Astrocyte (in vitro differentiated cells and primary cell): ENCODE results near the gene TOB1. TPM values are rescaled to one million over a fixed set of nuclear protein-coding genes. Genes with fewer than 3 reads are reported as not detected.

Experiments used
- DNase-seq: peaks from one replicate; pipeline ENCODE4 v3.0.0-alpha.2; 2010; ENCODE audit warnings: low read depth
- FAIRE-seq: peaks from 2 replicates; lab custom pipeline; 2011; peaks lifted over from hg19 to GRCh38; lab: Jason Lieb, UNC
- H2AFZ ChIP-seq: 2 replicates; pipeline ENCODE4 v1.6.0; 2012; ENCODE audit warnings: low read depth, low read length, inconsistent platforms
- H3K27ac ChIP-seq: 2 replicates; pipeline ENCODE4 v1.5.1; 2011; ENCODE audit warnings: low read depth, low read length, inconsistent platforms
- H3K27me3 ChIP-seq: 2 replicates; pipeline ENCODE4 v1.6.0; 2011; ENCODE audit warnings: low read length, inconsistent platforms; ENCODE audit not compliant: insufficient read depth
- H3K36me3 ChIP-seq: 2 replicates; pipeline ENCODE4 v1.5.1; 2011; ENCODE audit warnings: low read length, inconsistent platforms; ENCODE audit not compliant: insufficient read depth
- H3K4me1 ChIP-seq: 2 replicates; pipeline ENCODE4 v1.5.1; 2011; ENCODE audit warnings: low read length, inconsistent platforms; ENCODE audit not compliant: insufficient read depth
- H3K4me2 ChIP-seq: 2 replicates; pipeline ENCODE4 v1.6.0; 2012; ENCODE audit warnings: low read length, inconsistent platforms
- H3K4me3 ChIP-seq: 2 replicates; pipeline ENCODE4 v1.5.1; 2011; ENCODE audit warnings: low read depth, mild to moderate bottlenecking, low read length, inconsistent platforms; ENCODE audit not compliant: insufficient read depth
- H3K79me2 ChIP-seq: 2 replicates; pipeline ENCODE4 v1.6.0; 2012; ENCODE audit warnings: mild to moderate bottlenecking, low read length, inconsistent platforms; ENCODE audit not compliant: insufficient read depth
- H3K9ac ChIP-seq: 2 replicates; pipeline ENCODE4 v1.6.0; 2012; ENCODE audit warnings: mild to moderate bottlenecking, low read length, inconsistent platforms
- H3K9me3 ChIP-seq: 2 replicates; pipeline ENCODE4 v1.5.1; 2012; ENCODE audit warnings: low read depth, mild to moderate bottlenecking, low read length, inconsistent platforms; ENCODE audit not compliant: insufficient read depth
- H4K20me1 ChIP-seq: 2 replicates; pipeline ENCODE4 v1.6.0; 2012; ENCODE audit warnings: low read length, inconsistent platforms; ENCODE audit not compliant: insufficient read depth
- H3K27ac Mint-ChIP-seq: one replicate; pipeline ENCODE4 v1.8.0; 2021; ENCODE audit warnings: mild to moderate bottlenecking, mixed read lengths; ENCODE audit not compliant: unreplicated experiment
- H3K27me3 Mint-ChIP-seq: one replicate; pipeline ENCODE4 v1.8.0; 2021; ENCODE audit warnings: low read depth, mixed read lengths; ENCODE audit not compliant: unreplicated experiment
- H3K36me3 Mint-ChIP-seq: one replicate; pipeline ENCODE4 v1.8.0; 2021; ENCODE audit warnings: low read depth, mixed read lengths; ENCODE audit not compliant: unreplicated experiment
- H3K4me1 Mint-ChIP-seq: one replicate; pipeline ENCODE4 v1.8.0; 2021; ENCODE audit warnings: low read depth, mixed read lengths; ENCODE audit not compliant: unreplicated experiment
- H3K4me3 Mint-ChIP-seq: one replicate; pipeline ENCODE4 v1.8.0; 2021; ENCODE audit warnings: mild to moderate bottlenecking, moderate library complexity, mixed read lengths; ENCODE audit not compliant: unreplicated experiment
- H3K9me3 Mint-ChIP-seq: one replicate; pipeline ENCODE4 v1.8.0; 2021; ENCODE audit warnings: mild to moderate bottlenecking, mixed read lengths; ENCODE audit not compliant: unreplicated experiment
- CTCF ChIP-seq: IDR thresholded peaks from 2 replicates; pipeline ENCODE4 v1.5.1; 2011; ENCODE audit warnings: low read depth, mild to moderate bottlenecking, inconsistent platforms, low read length, moderate library complexity; ENCODE audit not compliant: insufficient read depth
- EZH2 ChIP-seq: IDR thresholded peaks from 2 replicates; pipeline ENCODE4 v1.6.1; 2012; ENCODE audit warnings: mild to moderate bottlenecking, low read length, inconsistent platforms; ENCODE audit not compliant: insufficient read depth
- total RNA-seq: library from RNA; stranded (reverse); gene quantifications from 2 replicates; pipeline ENCODE4 v1.2.1, GENCODE V29; 2021

The TOB1 gene
- total RNA-seq, 1 donor from 2014 or later: 71.6 TPM

- no peak overlapping the region for H3K4me3 ChIP-seq
- peaks cover 6% of the 10 kb centered on the region for H3K27me3 Mint-ChIP-seq
- no peaks in the 10 kb centered on the region for H3K9me3 ChIP-seq
- FAIRE-seq (no peak), DNase-seq (no peak)
- no peaks in the 10 kb centered on the region for H3K9me3 Mint-ChIP-seq
- peaks cover 6% of the 10 kb centered on the region for H3K4me1 Mint-ChIP-seq
- no peak overlapping the region for H3K9ac ChIP-seq
- no peak overlapping the region for H3K27ac ChIP-seq
- no peak overlapping the region for H3K27ac Mint-ChIP-seq
- H3K4me1 ChIP-seq: peaks cover under 1% of the 10 kb centered on the region
- no peak overlapping the region for H3K4me2 ChIP-seq
- H3K36me3 ChIP-seq: no peaks in the 10 kb centered on the region
- no peaks in the 10 kb centered on the region for H4K20me1 ChIP-seq
- H3K27me3 ChIP-seq: peaks cover 2% of the 10 kb centered on the region
- TF ChIP-seq CTCF (no peak), EZH2 (no peak)
- H2AFZ ChIP-seq: no peak overlapping the region
- no peaks in the 10 kb centered on the region for H3K79me2 ChIP-seq
- H3K36me3 Mint-ChIP-seq: no peaks in the 10 kb centered on the region
- H3K4me3 Mint-ChIP-seq: no peak overlapping the region
Observed at GRCh38 chr17:50829332-50829731, 36.8 kb downstream of the TOB1 start.

GRCh38 chr17:50828508-50829170 is 37.5 kb downstream of the TOB1 start:
- Histone ChIP-seq H3K36me3 (no peaks in the 10 kb centered on the region), H3K4me1 (no peaks in the 10 kb centered on the region), H3K9me3 (no peaks in the 10 kb centered on the region), H3K4me2 (no peak overlapping the region), H2AFZ (no peak overlapping the region), H3K27ac (no peak overlapping the region), H3K79me2 (no peaks in the 10 kb centered on the region), H3K9ac (no peak overlapping the region), H3K4me3 (no peak overlapping the region), H4K20me1 (no peaks in the 10 kb centered on the region), H3K27me3 (peaks cover 2% of the 10 kb centered on the region)
- no peak overlapping the region for H3K27ac Mint-ChIP-seq
- H3K36me3 Mint-ChIP-seq: no peaks in the 10 kb centered on the region
- no peak for TF ChIP-seq EZH2
- TF ChIP-seq CTCF: no peak
- DNase-seq (no peak), FAIRE-seq (no peak)
- peaks cover 3% of the 10 kb centered on the region for H3K27me3 Mint-ChIP-seq
- no peaks in the 10 kb centered on the region for H3K9me3 Mint-ChIP-seq
- no peak overlapping the region for H3K4me3 Mint-ChIP-seq
- H3K4me1 Mint-ChIP-seq: peaks cover 4% of the 10 kb centered on the region

GRCh38 chr17:50825188-50825587 is 41.0 kb downstream of the TOB1 start:
- Histone ChIP-seq H3K4me3 (no peak overlapping the region), H3K79me2 (no peaks in the 10 kb centered on the region), H2AFZ (no peak overlapping the region), H3K9ac (no peak overlapping the region), H4K20me1 (no peaks in the 10 kb centered on the region), H3K9me3 (no peaks in the 10 kb centered on the region), H3K27ac (no peak overlapping the region), H3K4me2 (no peak overlapping the region), H3K4me1 (no peaks in the 10 kb centered on the region), H3K27me3 (peaks cover 7% of the 10 kb centered on the region), H3K36me3 (no peaks in the 10 kb centered on the region)
- Mint-ChIP-seq H3K4me3 (no peak overlapping the region), H3K36me3 (no peaks in the 10 kb centered on the region), H3K9me3 (no peaks in the 10 kb centered on the region), H3K27ac (no peak overlapping the region), H3K27me3 (peaks cover 5% of the 10 kb centered on the region), H3K4me1 (peaks cover 3% of the 10 kb centered on the region)
- TF ChIP-seq CTCF (no peak), EZH2 (no peak)
- no peak for DNase-seq
- FAIRE-seq: no peak
